ENCODE measurements around the gene AIFM3.
A peak's percentile ranks its signal among the peaks of the same experiment; 100 is the strongest.
"Not testable (repeated sequence)": the region's sequence is repeated elsewhere in the genome, so short reads cannot be mapped to it uniquely, and the experiment has no call there.

Gene AIFM3

DNA sequence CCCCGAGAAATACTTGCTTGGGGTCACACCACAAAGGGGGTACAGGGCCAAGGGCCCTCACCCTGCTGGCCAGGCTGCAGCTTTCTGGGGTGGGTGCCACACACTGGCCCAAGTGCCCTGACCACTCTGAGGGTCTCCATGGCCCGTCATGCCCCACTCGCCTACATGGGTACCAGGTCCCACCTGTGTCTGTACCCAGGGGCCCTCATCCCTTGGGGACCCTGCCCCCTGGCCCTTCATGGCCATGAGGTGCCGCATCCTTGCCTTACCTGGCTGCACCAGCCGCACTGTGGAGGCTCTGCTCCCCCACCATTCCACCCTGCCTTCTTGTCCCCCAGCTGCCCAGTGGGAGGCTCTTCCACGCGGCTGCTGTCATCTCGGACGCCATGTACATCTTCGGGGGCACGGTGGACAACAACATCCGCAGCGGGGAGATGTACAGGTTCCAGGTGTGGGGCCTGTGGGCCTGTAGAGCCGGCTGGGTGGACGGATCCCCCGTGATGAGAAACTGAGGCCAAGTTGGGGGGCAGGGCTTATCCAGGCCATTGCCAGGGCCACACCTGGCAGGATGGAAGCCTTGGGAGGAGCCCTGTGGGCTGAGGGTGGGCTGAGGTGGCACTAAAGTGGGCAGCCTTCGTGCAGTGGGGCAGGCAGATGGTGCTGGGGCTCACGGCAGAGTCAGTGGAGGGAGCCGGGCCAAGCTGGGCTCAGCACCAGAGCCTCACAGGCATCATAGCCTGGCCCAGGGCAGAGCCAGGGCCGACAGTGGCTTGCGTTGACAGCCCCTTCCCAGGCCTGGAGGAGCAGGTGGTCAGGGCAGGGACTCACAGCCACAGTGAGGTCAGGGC lies 25.6 kb downstream of the AIFM3 start:
- DNase-seq: no peak

GRCh38 chr22:20993304-20994127 lies 26.5 kb downstream of the AIFM3 start:
- no peak for DNase-seq

DNA sequence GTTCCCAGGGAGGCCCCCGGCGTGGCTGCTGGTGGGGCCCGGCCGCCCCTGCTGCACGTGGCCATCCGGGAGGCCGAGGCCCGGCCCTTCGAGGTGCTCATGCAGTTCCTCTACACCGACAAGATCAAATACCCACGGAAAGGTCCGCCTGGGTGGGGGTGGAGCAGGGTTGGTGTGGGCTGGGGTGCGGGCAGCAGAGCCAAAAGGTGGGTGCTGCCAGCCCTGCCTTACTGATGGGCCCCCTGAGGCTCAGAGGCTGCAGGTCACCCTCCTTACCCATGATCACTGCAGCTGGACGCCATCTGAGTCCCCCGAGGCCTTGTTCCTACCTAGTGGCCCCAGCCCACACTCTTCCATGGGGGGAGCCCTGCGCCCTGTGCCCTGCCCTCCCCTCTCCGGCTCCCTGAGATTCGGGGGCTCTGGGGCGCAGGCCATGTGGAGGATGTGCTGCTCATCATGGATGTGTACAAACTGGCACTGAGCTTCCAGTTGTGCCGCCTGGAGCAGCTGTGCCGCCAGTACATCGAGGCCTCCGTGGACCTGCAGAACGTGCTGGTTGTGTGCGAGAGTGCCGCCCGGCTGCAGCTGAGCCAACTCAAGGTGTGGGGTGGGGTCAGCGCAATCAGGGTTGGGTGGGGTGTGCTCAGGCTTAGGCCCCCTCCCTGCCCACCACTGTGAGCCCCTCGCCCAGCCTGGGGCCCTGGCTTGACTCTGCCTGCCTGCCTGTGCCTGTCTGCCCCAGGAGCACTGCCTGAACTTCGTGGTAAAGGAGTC lies 27.3 kb downstream of the AIFM3 start:
- DNase-seq: no peak

DNA sequence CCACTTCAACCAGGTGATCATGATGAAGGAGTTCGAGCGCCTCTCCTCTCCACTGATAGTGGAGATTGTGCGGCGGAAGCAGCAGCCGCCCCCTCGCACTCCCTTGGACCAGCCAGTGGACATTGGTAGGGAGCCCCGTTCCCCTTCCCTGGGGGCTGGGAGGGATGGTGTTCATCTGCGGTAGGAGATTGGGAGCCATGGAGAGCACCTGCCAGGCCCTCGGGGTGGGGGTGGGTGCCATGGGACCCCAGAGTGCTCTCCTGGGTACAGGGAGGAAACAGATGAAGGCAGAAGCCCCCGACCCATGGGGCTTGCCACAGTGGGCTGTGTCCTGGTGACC lies 27.8 kb downstream of the AIFM3 start:
- DNase-seq: no peak

DNA sequence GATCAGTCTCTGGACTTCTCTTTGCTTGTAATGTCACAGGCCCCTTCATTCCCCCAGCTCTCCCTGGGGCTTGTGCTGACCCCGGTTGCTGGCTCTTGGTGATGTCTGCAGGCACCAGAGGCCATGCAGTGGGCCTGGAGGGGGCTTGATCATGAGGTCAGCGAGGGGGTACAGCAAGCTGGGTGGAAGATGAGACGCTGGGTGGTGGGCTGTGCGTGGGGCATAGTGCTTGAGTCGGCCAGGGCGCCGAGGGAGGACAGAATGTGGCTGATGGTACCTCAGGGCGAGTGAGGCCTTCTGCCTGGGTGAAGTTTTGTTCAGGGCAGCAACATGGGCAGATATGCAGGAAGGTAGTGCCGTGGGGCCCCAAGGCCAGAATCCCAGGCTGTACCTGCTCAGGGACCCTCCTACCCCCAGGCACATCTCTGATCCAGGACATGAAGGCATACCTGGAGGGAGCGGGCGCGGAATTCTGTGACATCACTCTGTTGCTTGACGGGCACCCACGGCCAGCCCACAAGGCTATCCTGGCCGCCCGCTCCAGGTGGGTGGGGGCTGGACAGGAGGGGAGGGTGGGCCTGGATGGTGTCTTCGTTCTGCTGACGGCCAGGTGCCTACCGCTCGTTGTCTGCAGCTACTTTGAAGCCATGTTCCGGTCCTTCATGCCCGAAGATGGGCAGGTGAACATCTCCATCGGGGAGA lies 28.4 kb downstream of the AIFM3 start:
- DNase-seq: no peak

- DNase-seq: no peak
These were observed 29.0 kb downstream of the AIFM3 start for GRCh38 chr22:20996031-20996410.

GRCh38 chr22:20996598-20997535 lies 29.8 kb downstream of the AIFM3 start:
- no peak for DNase-seq

- DNase-seq: no peak
These were observed 30.6 kb downstream of the AIFM3 start for GRCh38 chr22:20997536-20998257.

- DNase-seq: no peak
These were observed 31.6 kb downstream of the AIFM3 start for GRCh38 chr22:20998411-20999336.

DNA sequence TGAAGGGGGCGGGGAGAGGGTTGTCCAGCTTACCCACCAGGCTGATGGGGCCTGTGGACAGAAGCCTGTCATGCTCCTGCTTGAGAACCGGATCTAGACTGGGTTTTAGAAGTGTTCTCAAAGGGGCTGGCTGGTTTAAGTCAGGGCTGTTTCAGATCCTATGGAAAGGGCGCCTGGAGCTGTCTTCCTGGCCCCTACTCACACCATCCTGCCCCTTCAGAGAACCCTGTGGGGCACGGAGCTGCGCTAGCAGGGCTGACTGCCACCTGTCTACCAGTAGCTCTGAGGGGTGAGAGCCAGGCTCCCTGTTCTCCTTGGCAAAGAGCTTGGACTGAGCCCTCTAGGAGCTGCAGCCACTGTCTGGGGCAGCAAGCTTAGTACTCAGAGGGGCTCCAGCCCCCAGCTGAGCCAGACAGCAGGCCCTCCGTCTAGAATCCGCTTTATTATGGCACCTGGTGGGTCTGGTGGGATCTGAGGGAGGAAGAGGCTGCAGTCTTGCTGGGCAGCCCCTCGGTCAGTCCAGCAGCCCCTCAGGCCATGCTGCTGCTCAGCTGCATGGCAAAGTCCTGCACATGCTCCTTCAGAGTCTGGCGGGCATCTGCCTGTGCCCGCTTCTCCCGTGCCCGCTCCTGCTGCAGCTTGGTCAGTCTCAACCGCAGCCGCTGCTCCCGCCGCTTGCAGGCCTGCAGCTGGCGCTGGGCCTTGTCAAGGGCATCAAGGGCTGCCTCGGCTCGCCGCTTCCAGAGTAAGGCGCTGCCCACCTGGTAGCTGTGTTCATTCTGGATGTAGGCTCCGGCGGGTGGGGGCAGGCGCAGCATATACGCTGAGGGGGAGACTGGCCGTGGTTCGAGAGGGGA lies 32.5 kb downstream of the AIFM3 start:
- DNase-seq: no peak

GRCh38 chr22:21000207-21000986 lies 33.3 kb downstream of the AIFM3 start:
- no peak for DNase-seq

GRCh38 chr22:21000987-21001600 lies 34.0 kb downstream of the AIFM3 start:
- DNase-seq: no peak

DNA sequence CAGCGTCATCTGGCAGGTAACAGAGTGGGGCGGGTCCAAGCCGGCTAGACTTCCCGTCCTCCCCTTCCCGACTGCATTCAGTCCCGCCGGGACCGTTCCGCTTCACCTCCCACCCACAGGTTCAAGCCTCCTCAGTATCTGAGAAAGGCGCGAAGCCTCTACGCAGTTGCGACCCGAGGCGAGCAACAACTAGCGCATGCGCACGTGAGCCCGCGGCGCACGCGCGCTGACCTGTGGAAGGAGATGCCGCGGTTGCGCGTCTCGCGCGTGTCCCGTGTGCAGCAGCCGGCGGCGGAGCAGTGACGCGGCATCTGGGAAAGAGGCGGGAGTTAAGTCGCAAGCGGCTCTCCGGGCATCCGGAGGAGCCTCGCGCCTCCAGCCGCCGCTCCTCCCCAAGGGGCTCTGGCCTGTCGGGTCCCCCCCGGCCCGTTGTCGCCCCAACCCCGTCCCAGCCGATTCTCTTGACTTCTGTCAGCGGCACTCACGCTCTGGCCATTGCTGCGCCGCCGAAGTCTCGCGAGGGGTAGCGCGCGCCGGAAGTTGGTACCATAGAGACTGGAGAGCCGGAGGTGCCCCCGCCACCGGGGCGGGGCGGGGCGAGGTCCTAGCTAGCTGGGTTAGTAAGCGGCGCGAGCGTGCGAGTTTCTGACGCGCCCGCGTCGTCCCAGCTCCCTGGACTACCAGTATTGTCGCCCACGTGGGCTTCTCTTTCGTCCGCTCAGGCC lies 34.7 kb downstream of the AIFM3 start, which contains the start of gene THAP7:
THAP7 (minus strand) TSS at position 518 of the 725 bp plus-strand sequence; CDS start at position 311, 207 bp downstream.
- DNase-seq: peak; percentile 92 to 95 (median 94)

- no peak for DNase-seq
These were observed 36.7 kb downstream of the AIFM3 start for GRCh38 chr22:21003782-21004181.

DNA sequence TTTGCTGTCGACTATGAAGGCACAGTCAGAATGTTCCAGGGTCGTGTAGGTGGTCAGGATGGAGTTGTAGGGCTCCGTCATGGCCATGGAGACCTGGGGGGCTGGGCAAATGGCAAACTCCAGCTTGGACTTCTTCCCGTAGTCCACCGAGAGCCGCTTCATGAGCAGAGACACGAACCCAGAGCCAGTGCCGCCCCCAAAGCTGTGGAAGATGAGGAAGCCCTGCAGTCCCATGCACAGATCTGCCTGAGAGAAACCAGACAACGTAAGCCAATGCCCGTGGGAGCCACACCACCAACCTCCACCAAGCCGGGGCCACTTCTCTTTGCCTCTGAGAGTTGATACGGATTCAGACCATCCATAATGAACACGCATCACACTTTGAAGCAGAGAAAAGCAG lies 42.2 kb downstream of the AIFM3 start:
- not testable (repeated sequence) for DNase-seq

- DNase-seq: no peak
These were observed 42.8 kb downstream of the AIFM3 start for GRCh38 chr22:21009638-21010425.

Measured in activated naive CD4-positive, alpha-beta T cell (primary cell).